ENCODE data around the gene R3HDML.

Gene R3HDML

DNA sequence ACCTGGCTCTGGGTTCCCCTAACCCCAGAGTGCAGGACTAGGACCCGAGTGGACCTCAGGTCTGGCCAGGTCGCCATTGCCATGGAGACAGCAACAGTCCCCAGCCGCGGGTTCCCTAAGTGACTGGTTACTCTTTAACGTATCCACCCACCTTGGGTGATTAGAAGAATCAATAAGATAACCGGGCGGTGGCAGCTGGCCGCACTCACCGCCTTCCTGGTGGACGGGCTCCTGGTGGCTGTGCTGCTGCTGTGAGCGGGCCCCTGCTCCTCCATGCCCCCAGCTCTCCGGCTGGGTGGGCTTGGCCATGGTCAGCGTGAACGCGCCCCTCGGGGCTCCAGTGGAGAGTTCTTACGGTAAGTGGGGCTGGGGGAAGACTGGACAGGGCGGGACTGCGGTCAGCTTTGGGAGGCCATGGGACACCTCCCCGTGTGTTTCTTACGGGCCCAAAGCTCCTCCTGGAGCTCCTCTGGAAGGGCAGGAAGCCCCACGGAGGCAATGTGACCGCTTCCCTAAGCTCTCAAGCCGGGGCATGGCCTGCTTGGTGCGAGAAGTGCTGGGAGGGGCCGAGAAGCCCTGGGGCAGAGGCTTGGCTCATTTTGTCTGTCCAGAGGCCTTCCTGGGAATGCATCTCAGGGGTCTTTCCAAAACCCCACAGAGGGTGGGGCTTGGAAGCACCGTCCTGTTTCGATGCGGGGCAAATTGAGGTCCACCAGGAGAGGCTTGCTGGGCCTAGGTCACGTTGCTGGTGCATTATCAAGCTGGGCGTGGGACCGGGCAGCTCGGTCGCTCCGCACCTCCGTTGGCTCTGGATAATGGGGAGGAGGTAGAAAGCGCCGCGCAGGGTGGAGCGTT, 18.9 kb downstream of the R3HDML start, which contains the start of gene HNF4A:
Gene HNF4A (plus strand): TSS at position 202 of the 855 bp plus-strand sequence. CDS start 106 bp downstream, at position 308.
- TF ChIP-seq CTCF (conservative IDR thresholded peaks at IDR 0.05; ENCODE audit: low read depth, low read length), result no peak
- H3K4me3 ChIP-seq (ENCODE audit: low read depth, low read length), result no peak within 1 kb of the TSS
- no peak for DNase-seq (ENCODE audit: low read depth)

DNA sequence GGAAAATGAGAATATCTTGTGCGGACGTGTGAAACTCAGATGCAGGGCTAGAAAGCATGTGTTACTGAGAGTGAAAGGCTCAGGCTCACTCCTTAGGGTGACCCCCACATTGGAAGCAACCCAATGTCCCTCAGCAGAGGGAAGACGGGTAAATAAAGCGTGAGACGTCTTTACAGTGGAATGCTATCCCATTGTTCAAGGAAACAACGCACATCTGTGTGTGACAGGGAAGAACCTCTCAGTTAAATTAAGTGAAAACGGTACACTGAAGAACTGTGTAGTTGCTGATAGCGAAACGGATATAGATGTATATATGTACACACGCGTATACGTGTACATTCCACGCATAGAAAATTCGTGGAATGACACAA, 19.5 kb downstream of the R3HDML start:
- H3K4me3 ChIP-seq (ENCODE audit: low read depth, low read length), result no peak overlapping the region
- no peak for TF ChIP-seq CTCF (conservative IDR thresholded peaks at IDR 0.05; ENCODE audit: low read depth, low read length)
- no peak for DNase-seq (ENCODE audit: low read depth)

GRCh38 chr20:44357020-44357419, 20.2 kb downstream of the R3HDML start:
- TF ChIP-seq CTCF (conservative IDR thresholded peaks at IDR 0.05; ENCODE audit: low read depth, low read length), result no peak
- no peak for DNase-seq (ENCODE audit: low read depth)
- no peak overlapping the region for H3K4me3 ChIP-seq (ENCODE audit: low read depth, low read length)

- DNase-seq (ENCODE audit: low read depth), result no peak
- TF ChIP-seq CTCF (conservative IDR thresholded peaks at IDR 0.05; ENCODE audit: low read depth, low read length), result no peak
- no peak overlapping the region for H3K4me3 ChIP-seq (ENCODE audit: low read depth, low read length)
These were observed 20.8 kb downstream of the R3HDML start for GRCh38 chr20:44357555-44358125.

- TF ChIP-seq CTCF (conservative IDR thresholded peaks at IDR 0.05; ENCODE audit: low read depth, low read length), result no peak
- H3K4me3 ChIP-seq (ENCODE audit: low read depth, low read length), result no peak overlapping the region
- DNase-seq (ENCODE audit: low read depth), result no peak
These were observed 21.9 kb downstream of the R3HDML start for GRCh38 chr20:44358776-44359175.

DNA sequence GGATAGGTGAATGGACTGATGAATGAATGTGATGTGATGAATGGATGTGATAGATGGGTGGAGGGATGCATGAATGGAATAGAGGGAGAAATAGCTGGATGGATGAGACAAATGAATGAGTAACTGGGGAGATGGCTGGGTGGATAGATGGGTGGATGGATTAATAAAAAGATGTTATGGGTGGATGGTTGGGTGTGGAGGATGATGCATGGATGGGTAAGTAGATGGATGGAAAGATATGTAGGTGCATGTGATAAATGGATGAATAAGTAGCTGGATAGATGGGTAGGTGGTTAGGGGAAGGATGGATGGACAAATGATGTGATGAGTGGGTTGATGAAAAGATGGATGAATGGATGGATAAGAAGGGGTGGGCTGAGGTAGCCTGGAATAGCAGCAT, 23.4 kb downstream of the R3HDML start:
- H3K4me3 ChIP-seq (ENCODE audit: low read depth, low read length), result no peak overlapping the region
- no peak for DNase-seq (ENCODE audit: low read depth)
- no peak for TF ChIP-seq CTCF (conservative IDR thresholded peaks at IDR 0.05; ENCODE audit: low read depth, low read length)

Data from choroid plexus epithelial cell (primary cell).